Limb (tissue), 2 donors: ENCODE results near the gene GRIK4.

Experiments used
- DNase-seq, 2 donors: peaks; one replicate each; pipeline ENCODE4 v3.0.0-alpha.2; 2016; ENCODE audit errors: extremely low spot score in 2 of 2

The GRIK4 gene

GRCh38 chr11:120828847-120829246 lies 317.3 kb downstream of the GRIK4 start:
- no peak for DNase-seq

- DNase-seq, result no peak
Measured at GRCh38 chr11:120830085-120830620, 318.6 kb downstream of the GRIK4 start.

GRCh38 chr11:120832481-120833238 lies 321.1 kb downstream of the GRIK4 start:
- peak; percentile 43 to 66 for DNase-seq

- no peak for DNase-seq
Measured at GRCh38 chr11:120834686-120835210, 323.2 kb downstream of the GRIK4 start.

GRCh38 chr11:120835601-120836228 lies 324.2 kb downstream of the GRIK4 start:
- no peak for DNase-seq

- no peak for DNase-seq
Measured at GRCh38 chr11:120837696-120838095, 326.1 kb downstream of the GRIK4 start.

GRCh38 chr11:120839201-120839600 lies 327.7 kb downstream of the GRIK4 start:
- no peak for DNase-seq

- DNase-seq, result no peak
Measured at GRCh38 chr11:120839846-120840402, 328.4 kb downstream of the GRIK4 start.

GRCh38 chr11:120840661-120841060 lies 329.1 kb downstream of the GRIK4 start:
- no peak for DNase-seq

GRCh38 chr11:120841074-120841473 lies 329.5 kb downstream of the GRIK4 start:
- DNase-seq, result no peak

GRCh38 chr11:120842195-120842594 lies 330.6 kb downstream of the GRIK4 start:
- DNase-seq, result no peak

GRCh38 chr11:120853435-120853834 lies 341.9 kb downstream of the GRIK4 start:
- no peak for DNase-seq

- DNase-seq, result no peak
Measured at GRCh38 chr11:120854988-120855387, 343.4 kb downstream of the GRIK4 start.

GRCh38 chr11:120857508-120857907 lies 346.0 kb downstream of the GRIK4 start:
- DNase-seq, result no peak

- DNase-seq, result no peak
Measured at GRCh38 chr11:120858740-120859139, 347.2 kb downstream of the GRIK4 start.

- no peak for DNase-seq
Measured at GRCh38 chr11:120859552-120860295, 348.2 kb downstream of the GRIK4 start.

GRCh38 chr11:120863359-120863758 lies 351.8 kb downstream of the GRIK4 start:
- no peak for DNase-seq

GRCh38 chr11:120867024-120867423 lies 355.5 kb downstream of the GRIK4 start:
- DNase-seq, result no peak

GRCh38 chr11:120867531-120867930 lies 356.0 kb downstream of the GRIK4 start:
- no peak for DNase-seq

GRCh38 chr11:120867988-120868387 lies 356.4 kb downstream of the GRIK4 start:
- DNase-seq, result no peak

GRCh38 chr11:120869097-120869496 lies 357.5 kb downstream of the GRIK4 start:
- DNase-seq, result no peak
